Left ventricle myocardium inferior (tissue), 1 donor: ENCODE results near the gene SCT. TPM values are rescaled to one million over a fixed set of nuclear protein-coding genes. Genes with fewer than 3 reads are reported as not detected.

Experiments used
- DNase-seq: peaks from one replicate; pipeline ENCODE4 v3.0.0-alpha.2; 2020
- H3K27ac ChIP-seq: fragments of 200-600 bp; replicated peaks from 2 replicates; pipeline ENCODE4 v1.8.0; 2021
- H3K27me3 ChIP-seq: fragments of 200-600 bp; 2 replicates; pipeline ENCODE4 v1.8.0; 2021; ENCODE audit warnings: low read depth
- H3K36me3 ChIP-seq: fragments of 200-600 bp; 2 replicates; pipeline ENCODE4 v1.8.0; 2021
- H3K4me1 ChIP-seq: fragments of 200-600 bp; 2 replicates; pipeline ENCODE4 v1.8.0; 2021
- H3K4me3 ChIP-seq: fragments of 200-600 bp; 2 replicates; pipeline ENCODE4 v1.8.0; 2021; ENCODE audit warnings: mild to moderate bottlenecking, moderate library complexity
- H3K9me3 ChIP-seq: fragments of 200-600 bp; replicated peaks from 2 replicates; pipeline ENCODE4 v1.8.0; 2021
- intact Hi-C: fragments of 100-400 bp; cut with micrococcal nuclease; formaldehyde crosslinking; loops from one replicate; pipeline ENCODE4 v1.11.0; 2022
- total RNA-seq: library from RNA; stranded (reverse); fragmentation: NEBNext Ultra II Directional; extraction: Animal tissue kit (Norgen Biotek cat#: 25700); gene quantifications from one replicate; pipeline ENCODE4 v1.2.1, GENCODE V29; 2021
- TF ChIP-seq, protein P1 (sequence below): fragments of 200-600 bp; IDR thresholded peaks from 2 replicates; pipeline ENCODE4 v1.8.0; 2021; ENCODE audit warnings: antibody characterized with exemption, mild to moderate bottlenecking, borderline replicate concordance
- donor health status: DM: no; HTN: yes; CAD: no; lungs with severe emphysema.

SCT gene
- total RNA-seq, 1 donor from 2014 or later, result not detected

DNA sequence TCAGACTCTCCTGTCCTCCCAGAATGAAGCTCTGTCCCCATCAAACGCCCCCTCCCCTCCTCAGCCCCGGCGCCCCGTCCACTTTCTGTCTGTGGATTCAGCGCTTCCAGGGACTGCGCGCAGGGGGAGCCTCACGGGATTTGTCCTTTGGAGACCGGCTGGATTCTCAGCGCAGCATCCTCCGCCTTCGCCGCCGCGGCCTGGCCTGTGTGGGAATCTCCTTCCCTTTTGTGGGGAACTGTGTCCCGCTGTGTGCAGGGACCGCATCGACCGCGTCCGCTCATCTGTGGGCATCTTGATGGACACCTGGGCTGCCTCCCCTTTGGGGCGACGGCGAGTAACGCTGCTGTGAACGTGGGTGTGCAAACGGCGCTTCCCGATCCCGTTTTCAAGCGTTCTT lies 1.1 kb upstream of the SCT start:
- H3K27me3 ChIP-seq, result peaks cover 29% of the 10 kb centered on the region
- TF ChIP-seq, protein P1, sequence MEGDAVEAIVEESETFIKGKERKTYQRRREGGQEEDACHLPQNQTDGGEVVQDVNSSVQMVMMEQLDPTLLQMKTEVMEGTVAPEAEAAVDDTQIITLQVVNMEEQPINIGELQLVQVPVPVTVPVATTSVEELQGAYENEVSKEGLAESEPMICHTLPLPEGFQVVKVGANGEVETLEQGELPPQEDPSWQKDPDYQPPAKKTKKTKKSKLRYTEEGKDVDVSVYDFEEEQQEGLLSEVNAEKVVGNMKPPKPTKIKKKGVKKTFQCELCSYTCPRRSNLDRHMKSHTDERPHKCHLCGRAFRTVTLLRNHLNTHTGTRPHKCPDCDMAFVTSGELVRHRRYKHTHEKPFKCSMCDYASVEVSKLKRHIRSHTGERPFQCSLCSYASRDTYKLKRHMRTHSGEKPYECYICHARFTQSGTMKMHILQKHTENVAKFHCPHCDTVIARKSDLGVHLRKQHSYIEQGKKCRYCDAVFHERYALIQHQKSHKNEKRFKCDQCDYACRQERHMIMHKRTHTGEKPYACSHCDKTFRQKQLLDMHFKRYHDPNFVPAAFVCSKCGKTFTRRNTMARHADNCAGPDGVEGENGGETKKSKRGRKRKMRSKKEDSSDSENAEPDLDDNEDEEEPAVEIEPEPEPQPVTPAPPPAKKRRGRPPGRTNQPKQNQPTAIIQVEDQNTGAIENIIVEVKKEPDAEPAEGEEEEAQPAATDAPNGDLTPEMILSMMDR, result no peak
- no peak for DNase-seq
- peaks cover 15% of the 10 kb centered on the region for H3K4me1 ChIP-seq
- H3K4me3 ChIP-seq, result no peak overlapping the region
- intact Hi-C loops, result no loop called here
- H3K27ac ChIP-seq, result no peak overlapping the region
- no peaks in the 10 kb centered on the region for H3K9me3 ChIP-seq
- H3K36me3 ChIP-seq, result no peaks in the 10 kb centered on the region

DNA sequence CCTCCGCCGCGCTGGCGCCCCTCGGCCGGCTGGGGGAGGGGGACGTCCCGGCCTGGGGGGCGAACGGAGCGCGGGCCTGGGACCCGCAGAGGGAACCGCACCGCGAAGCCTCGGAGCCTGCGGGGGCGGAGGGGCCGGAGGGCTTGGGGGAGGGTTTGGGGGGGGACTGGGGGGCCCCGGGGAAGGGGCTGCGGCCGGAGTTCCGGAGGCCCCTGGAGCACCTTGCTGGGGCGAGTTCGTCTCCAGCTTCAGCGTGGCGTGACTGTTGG lies 261 bp upstream of the SCT start:
- peaks cover 29% of the 10 kb centered on the region for H3K27me3 ChIP-seq
- TF ChIP-seq, protein P1, result no peak
- no peaks in the 10 kb centered on the region for H3K9me3 ChIP-seq
- intact Hi-C loops, result no loop called here
- H3K4me1 ChIP-seq, result peaks cover 15% of the 10 kb centered on the region
- H3K27ac ChIP-seq, result no peak overlapping the region
- no peaks in the 10 kb centered on the region for H3K36me3 ChIP-seq
- DNase-seq, result no peak
- no peak overlapping the region for H3K4me3 ChIP-seq

DNA sequence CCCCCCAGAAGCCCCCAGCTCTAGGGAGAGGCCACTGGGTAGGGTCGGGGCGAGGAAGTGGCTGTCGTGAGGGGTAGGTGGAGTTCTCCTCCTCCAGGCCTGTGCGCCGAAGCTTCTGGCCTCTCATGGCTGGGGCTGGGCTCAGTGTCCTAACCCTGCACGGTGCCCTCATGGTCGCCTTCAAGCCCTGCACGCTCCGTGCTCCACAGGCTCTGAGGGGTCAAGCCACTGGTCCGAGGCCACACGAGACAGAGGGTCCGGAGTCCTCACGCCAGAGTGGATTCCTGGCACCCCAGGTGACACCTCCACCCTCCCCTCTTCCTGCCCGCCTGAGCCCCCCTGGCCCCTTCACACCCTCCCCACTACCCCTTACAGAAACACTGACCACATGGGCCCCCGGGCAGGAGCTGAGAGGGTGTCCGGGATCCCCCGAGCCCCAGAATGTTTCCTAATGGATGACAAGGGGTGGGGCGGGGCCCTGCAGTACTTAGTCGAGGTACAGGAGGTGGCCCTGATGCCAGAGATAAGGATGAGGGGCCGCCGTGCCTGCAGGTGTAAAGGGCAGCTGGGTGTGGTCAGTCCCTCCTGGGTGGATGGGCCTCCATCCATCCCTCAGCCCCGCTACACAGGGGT lies 1.2 kb downstream of the SCT start:
- intact Hi-C loops, result no loop called here
- DNase-seq, result no peak
- TF ChIP-seq, protein P1, result no peak
- Histone ChIP-seq H3K27ac (no peak overlapping the region), H3K4me1 (peaks cover 15% of the 10 kb centered on the region), H3K27me3 (peaks cover 29% of the 10 kb centered on the region), H3K4me3 (no peak overlapping the region), H3K36me3 (no peaks in the 10 kb centered on the region), H3K9me3 (no peaks in the 10 kb centered on the region)

DNA sequence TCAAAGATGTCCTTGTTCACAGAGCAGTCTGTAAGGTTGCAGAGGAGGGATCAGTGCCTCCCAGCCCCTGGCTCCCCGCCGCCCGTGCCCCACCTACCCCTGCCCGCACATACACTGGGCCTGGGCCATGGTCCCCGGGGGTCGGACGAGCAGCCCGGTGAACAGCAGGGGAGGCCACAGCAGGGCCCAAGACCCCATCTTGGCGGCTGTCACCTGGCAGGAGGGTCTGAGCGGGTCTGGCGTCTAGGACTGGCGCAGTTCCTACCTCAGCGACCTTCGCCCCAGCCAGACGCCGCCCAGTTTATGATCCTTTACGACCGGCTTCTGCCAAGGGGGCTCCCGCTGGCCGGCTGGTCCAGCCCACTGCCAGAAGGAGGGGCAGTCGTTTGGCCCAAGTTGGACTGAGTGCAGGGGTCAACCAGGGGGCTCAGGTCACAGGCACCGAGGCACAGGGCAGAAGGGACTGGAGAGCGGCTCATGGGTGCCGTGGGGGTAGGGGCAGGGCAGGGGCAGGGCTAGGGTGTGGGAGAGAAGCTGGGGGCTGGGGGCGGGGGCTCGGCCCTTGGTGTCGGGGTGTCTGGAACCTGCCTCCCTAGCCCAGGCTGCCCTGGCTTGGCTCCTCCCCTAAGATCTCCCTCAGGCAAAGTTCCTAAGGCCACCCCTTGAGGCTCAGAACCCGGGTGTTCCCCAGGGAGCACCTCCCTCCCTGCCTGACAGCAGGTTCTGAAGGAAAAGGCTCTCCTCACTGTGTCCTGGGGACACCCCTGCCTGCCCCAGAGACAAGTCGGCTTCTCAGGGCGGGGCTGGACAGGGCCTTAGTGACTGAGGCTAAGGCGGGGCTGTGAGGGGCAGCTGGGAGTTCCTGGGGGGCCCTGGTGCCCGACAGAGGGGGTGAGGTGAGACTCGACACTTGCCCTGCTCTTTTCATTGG lies 2.0 kb downstream of the SCT start, which contains the start of gene CDHR5:
Gene CDHR5 (minus strand): TSS at position 251 of the 931 bp plus-strand sequence. CDS start 53 bp downstream, at position 198.
- H3K36me3 ChIP-seq, result no peaks in the 10 kb centered on the region
- H3K27ac ChIP-seq, result no peak within 1 kb of the TSS
- no peaks in the 10 kb centered on the region for H3K9me3 ChIP-seq
- DNase-seq, result no peak
- intact Hi-C loops, result no loop called here
- H3K4me3 ChIP-seq, result no peak within 1 kb of the TSS
- peaks cover 19% of the 10 kb centered on the region for H3K4me1 ChIP-seq
- H3K27me3 ChIP-seq, result peaks cover 29% of the 10 kb centered on the region
- TF ChIP-seq, protein P1, result no peak

- TF ChIP-seq, protein P1, result no peak
- Histone ChIP-seq H3K27me3 (peaks cover 29% of the 10 kb centered on the region), H3K4me3 (no peak overlapping the region), H3K4me1 (peaks cover 15% of the 10 kb centered on the region), H3K36me3 (no peaks in the 10 kb centered on the region), H3K27ac (no peak overlapping the region), H3K9me3 (no peaks in the 10 kb centered on the region)
- no peak for DNase-seq
- intact Hi-C loops, result no loop called here
Observed at GRCh38 chr11:623999-624704, 2.8 kb downstream of the SCT start.
